Measurements from ENCODE around the gene CCDC138. TPM values are rescaled to one million over a fixed set of nuclear protein-coding genes. Genes with fewer than 3 reads are reported as not detected.

The CCDC138 gene
- polyA plus RNA-seq, 1 donor: 3.7 TPM

DNA sequence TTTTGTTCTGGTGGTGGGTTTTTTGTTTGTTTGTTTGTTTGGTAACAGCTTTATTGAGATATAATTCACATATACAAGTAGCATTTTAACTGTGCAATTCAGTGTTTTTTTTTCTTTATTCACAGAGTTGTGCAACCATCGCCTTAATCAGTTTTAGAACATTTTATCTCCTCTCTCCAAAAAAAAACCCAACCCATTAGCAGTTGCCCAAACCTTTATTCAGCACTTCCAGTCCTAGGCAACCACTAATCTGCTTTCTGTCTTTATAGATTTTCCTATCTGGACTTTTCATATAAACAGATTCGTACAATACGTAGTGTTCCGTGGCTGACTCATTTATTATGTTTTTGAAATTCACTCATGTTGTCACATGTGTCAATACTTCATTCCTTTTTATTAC, 38.7 kb downstream of the CCDC138 start:
- no peak for DNase-seq (ENCODE audit: low read depth)

DNA sequence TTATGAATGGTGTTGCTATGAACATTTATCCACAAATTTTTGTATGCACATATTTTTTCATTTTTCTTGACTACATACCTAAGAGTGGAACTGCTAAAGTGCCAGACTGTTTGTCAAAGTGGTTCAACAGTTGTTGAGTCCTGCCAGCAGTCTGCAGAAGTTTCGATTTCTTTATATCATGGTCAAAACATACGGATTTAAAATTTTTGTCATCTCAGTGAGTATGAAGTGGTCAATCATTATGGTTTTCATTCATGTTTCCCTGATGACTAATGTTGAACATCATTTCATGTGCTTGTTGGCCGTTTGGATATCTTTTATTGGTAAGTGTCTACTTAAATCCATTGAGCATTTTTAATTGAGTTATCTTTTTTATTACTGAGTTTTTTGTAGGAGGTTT, 39.2 kb downstream of the CCDC138 start:
- DNase-seq (ENCODE audit: low read depth): no peak

DNA sequence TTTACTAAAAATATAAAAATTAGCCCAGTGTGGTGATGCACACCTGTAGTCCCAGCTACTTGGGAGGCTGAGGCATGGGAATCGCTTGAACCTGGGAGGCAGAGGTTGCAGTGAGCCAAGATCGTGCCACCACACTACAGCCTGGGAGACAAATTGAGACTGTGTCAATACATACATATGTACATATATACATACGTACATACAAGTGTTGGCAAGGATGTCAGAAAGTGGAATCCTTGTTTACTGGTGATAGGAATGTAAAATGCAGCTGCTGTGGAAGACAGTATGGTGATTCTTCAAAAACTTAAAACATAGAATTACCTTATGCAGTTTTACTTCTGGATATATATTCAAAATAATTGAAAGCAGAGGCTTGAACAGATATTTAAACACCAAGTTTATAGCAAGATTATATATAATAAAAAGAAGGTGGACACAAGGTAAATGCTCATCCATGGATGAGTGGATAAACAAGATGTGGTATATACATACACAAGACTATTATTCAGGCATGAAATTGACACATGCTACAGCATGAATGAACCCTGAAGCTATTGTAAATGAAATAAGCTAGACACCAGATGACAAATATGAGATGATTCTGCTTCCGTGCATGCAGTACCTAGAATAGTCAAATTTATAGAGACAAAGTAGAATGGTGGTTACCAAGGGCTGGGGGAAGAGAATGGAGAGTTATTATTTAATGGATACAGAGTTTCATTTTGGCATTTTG, 43.2 kb downstream of the CCDC138 start:
- DNase-seq (ENCODE audit: low read depth): no peak

DNA sequence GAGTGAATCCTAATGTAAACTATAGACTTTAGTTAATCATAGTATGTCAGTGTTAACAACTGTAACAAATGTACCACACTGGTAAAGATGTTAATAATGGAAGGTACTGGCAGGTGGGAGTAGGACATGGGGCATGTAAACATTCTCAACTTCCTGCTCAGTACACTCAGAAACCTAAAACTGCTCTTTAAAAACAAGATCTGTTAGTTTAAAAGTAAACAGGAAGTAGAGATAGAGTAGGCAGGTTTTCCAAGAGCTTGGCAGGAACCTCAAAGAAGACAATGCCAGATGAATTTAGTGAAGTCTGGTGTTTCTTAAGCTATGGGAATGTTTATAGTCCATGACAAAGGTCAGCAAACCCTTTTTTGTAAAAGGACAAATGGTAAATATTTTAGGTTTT, 46.6 kb downstream of the CCDC138 start:
- no peak for DNase-seq (ENCODE audit: low read depth)

DNA sequence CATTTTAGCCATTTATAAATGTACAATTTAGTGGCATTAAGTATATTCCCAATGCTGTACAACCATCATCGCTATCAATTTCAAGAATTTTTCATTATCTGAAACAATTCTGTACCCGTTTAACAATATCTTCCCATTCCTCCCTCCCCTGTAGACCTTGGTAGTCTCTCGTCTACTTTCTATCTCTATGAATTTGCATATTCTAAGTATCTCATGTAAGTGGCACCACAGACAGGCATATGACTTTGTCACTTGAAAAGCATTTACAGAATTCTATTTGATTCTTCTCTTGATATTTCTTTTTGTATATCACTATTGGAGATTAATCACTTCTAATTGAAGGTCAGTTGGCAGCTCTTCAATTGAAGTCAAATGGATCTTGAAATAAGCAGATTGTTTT, 48.0 kb downstream of the CCDC138 start:
- DNase-seq (ENCODE audit: low read depth): no peak

DNA sequence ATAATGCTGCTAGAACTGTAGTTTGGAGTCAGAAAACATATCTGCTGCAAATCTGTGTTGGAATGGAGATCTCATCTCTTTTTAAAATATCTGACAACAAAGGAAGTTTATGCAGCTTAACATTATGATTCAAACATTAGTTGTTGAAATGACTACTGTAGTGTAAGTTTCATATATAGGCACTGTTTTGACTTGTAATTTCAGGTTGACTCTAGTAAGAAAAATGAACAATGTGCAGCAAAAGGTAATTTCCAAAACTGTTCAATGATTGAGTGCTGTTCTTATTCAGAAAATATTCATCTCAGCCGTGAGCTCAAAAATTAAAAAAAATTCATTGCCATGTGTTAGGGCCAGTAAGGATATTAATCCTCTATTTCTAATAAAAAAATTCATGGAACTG, 48.5 kb downstream of the CCDC138 start:
- DNase-seq (ENCODE audit: low read depth): no peak

DNA sequence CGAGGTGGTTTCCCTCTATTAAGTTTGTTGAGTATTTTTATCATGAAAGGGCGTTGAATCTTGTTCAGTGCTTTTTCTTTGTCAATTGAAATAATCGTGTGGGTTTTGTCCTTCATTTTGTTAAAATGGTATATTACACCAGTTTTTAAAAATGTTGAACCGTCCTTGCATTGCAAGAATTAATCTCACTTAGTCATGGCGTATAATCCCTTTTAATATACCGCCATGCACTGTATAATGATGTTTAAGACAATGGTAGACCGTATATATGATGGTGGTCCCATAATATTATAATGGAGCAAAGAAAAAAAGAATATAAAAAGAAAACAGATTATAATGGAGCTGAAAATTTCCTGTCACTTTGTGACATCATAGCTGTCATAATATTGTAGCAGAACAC, 50.6 kb downstream of the CCDC138 start:
- no peak for DNase-seq (ENCODE audit: low read depth)

DNA sequence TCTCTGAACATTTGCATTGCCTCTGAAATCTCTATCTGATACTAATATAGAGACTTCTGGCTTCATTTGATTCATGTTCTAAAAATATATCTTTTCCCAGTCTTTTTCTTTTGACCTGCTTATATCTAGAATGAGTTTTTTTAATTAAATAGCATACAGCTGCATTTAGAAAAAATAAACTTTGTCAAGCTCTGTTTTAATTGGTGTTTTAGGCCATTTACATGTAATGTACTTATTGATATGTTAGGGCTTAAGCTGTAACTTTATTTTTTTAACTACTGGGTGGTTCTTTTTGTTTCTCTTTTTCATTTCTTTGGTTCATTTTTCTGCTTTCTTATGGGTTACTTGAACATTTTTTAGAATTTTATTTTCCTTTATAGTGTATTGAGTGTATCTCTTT, 54.9 kb downstream of the CCDC138 start:
- DNase-seq (ENCODE audit: low read depth): no peak

DNA sequence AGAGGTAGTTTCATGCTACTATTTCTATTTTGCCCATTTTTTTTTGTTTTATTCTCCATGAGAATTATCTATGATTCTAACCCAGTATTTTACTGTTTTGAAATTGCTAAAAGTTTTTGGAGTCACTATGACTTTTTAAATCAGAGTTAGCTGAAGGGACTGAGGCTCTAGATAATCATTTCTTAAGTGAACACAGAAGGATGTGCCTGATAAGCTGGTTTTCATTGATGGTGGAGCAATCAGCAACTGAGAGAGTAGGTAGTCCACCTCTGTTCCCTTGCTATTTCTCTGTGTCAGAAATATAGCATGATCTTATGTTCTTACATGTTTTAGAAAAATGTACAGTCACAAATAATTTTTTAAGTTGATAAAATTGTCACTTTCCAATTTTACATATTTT, 59.4 kb downstream of the CCDC138 start:
- DNase-seq (ENCODE audit: low read depth): no peak

DNA sequence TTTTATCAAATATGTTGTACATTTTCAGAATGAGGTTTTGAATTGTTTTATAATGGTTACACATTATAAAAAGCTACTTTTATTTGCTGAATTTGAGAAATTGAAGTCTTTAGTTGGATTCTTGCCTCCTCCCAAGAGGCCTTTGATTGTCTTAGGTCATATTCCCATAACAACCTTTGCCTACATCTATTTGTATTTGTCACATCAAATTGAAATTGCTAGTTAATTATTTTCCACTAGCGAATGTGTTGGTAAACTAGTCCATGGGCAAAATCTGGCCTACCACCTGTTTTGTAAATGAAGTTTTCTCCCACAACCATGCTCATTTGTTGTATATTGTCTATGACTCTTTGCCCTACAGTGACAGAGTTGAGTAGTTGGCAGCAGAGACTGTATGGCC, 60.4 kb downstream of the CCDC138 start:
- DNase-seq (ENCODE audit: low read depth): no peak

DNA sequence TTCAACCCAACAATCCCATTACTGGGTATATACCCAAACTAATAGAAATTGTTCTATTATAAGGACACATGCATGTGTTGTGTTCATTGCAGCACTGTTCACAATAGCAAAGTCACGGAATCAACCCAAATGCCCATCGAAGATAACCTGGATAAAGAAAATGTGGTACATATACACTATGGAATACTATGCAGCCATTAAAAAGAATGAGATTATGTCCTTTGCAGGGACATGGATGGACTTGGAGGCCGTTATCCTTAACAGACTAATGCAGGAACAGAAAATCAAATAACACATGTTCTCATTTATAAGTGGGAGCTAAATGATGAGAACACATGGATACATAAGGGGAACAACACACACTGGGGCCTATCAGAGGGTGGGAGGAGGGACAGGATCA, 65.8 kb downstream of the CCDC138 start:
- no peak for DNase-seq (ENCODE audit: low read depth)

DNA sequence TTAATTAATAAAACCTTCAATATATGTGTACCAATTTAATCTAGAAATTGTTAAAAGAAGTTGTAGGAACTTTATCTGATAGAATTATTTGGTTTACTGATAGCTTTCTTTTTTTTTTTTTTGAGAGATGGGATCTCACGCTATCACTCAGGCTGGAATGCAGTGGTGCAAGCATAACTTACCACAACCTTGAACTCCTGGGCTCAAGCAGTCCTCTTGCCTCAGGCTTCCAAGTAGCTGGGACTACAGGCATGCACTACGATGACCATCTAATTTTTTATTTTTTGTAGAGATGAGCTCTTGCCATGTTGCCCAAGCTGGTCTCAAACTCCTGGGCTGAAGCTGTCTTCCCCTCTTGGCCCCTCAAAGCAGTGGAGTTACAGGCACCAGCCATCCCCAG, 66.8 kb downstream of the CCDC138 start:
- DNase-seq (ENCODE audit: low read depth): no peak

DNA sequence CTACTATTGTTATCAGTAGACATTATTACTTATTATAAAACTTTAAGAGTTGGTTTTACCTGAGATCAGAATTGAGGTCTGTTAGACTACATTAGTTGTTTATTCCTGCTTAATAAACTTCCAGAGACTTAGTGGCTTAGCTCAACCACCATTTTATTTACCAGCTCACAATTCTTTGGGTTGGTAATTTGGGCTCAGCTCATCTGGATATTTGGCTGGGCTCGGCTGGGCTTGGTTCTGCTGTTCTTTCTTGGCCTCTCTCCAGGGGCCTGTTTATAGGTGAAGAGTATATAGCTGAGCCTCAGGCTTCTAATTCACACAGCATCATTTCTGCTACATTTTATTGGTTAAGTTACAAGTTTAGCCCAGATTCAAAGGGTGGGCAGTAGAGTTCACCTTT, 67.9 kb downstream of the CCDC138 start:
- no peak for DNase-seq (ENCODE audit: low read depth)

DNA sequence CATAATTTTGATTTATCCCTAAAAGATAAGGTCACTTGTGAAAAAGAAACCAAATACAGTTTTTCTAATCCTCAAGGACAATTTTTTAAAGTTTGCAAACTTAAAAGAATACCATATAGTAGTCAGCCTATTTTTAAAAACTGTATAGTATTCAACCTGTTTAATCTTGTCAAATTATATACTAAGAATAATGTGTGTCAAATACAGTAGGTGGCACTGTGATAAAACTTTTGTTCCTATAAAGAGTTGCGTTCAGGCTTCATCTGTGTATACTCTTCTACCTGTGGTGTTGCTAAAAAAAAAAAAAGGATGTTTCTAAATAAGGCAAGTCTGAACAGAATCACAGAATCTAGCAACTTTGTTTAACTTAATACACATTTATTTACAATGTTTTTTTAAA, 68.6 kb downstream of the CCDC138 start:
- no peak for DNase-seq (ENCODE audit: low read depth)

DNA sequence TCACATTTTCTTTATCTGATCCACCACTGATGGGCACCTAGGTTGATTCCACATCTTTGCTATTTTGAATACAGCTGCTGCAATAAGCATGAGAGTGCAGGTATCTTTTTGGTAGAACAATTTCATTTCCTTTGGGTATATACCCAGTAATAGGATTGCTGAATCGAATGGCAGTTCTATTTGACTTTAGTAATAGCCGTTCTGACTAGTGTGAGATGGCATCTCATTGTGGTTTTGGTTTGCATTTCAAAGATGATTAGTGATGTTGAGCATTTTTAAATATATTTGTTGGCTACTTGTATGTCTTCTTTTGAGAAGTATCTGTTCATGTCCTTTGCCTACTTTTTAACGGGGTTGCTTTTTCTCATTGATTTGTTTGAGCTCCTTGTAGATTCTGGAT, 72.3 kb downstream of the CCDC138 start:
- no peak for DNase-seq (ENCODE audit: low read depth)

DNA sequence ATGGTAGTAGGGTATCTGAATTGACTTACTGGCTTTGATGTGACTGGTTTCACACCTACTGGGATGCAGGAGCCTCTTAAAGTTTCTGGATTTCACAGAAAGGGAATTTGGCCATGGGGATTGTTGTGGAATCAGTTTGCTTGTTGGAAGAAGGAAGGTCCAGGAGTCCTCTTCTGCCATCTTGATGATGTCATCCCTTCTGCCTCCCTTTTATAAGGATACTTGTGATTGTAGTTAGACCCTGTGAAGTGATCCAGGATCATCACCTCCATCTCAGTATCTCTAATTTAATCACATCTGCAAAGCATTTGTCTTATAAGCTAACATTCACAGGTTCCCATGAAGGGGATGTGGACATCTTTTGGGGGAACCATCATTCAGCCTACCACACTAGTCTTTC, 79.5 kb downstream of the CCDC138 start:
- DNase-seq (ENCODE audit: low read depth): no peak

DNA sequence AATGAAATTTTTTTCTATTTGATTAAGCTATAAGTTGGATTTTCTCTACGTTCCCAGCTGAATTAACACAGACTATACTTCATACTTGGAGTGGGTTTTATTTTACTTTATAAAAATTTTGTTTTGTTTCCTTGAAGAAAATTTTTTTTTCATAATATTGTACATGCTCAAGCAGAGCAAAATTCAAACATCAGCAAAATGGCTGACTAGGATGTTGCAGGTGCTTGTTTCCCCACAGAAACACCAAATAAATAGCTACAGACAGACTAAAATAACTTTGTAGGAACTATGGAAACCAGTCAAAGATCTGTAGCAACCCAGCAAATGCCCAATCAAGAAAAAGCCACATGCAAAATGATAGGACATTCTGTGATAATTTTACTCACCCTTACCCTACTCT, 82.3 kb downstream of the CCDC138 start:
- DNase-seq (ENCODE audit: low read depth): no peak

DNA sequence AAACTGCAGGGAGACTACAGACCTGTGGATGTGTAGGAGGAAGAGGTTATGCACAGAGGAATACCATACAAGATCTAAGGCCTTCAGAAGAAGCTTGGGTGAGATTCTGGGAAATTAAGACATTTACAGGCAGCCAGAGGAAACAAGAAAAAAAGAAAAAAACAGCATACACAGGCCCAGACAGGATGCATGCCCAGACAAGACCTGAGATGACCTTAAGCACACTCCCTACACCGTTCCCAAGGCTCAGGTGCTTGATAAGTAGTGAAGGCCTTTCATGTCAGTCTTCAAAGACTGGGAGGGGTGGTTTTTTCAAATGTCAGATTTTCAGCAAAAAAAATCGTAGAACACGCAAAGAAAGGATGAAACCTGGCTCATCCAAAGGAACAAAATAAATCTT, 83.0 kb downstream of the CCDC138 start:
- DNase-seq (ENCODE audit: low read depth): no peak

DNA sequence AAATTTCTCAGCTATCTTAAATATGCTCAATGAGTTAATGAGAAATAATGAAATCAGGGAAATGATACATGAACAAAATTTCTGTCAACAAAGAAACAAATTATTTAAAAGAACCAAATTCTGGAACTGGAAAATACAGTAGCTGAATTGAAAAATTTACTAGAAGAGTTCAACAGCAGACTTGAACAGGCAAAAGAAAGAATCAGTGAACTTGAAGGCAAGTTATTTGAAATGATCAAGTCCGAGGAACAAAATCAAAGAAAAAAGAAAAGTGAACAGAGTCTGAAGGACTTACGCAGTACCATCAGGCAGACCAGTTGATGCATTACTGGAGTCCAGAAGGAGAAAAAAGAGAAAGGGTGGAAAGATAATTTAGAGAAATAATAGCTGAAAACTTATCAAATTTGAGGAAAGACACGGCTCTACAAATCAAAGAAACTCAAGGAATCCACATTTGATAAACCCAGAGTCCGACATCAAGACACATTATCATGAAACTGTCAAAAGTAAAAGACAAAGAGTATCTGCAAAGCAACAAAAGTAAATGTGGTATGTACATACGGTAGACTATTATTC, 83.6 kb downstream of the CCDC138 start:
- DNase-seq (ENCODE audit: low read depth): no peak

DNA sequence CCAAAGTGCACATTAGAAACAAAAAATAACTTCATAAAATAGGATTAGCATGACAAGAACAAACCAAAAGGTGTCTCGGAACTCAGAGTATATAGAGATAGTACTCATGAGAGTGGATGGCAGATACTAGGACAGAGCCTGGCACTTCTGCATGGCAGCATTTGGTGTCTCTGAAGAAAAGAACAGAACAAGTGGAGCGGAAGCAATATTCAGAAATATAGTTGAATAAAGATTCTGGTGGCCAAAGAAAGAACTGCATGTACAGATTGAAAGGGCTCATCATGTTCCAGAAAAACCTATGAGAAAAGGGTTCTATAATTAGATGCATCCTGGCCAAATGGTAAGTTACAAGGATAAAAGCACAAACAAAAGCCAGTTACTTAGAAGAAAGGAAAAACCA, 90.9 kb downstream of the CCDC138 start:
- DNase-seq (ENCODE audit: low read depth): no peak

DNA sequence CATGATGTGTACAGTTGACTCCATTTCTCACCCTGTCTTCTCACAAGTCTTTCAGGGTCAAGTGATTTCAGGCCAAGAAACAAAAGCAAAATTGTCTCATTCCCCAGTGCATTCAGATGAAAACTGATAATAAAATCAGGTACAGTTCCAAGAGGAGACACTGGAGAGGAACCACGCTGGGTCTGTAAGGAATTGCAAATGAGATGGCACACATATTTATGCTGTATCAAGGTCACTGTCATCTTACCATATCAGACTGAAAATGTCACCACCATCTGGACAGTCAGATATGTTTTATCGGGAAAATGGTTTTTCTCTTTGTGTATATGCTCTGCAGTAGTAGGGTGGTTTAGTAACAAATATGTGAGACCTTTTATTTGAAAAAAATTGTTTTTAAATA, 91.7 kb downstream of the CCDC138 start:
- no peak for DNase-seq (ENCODE audit: low read depth)

DNA sequence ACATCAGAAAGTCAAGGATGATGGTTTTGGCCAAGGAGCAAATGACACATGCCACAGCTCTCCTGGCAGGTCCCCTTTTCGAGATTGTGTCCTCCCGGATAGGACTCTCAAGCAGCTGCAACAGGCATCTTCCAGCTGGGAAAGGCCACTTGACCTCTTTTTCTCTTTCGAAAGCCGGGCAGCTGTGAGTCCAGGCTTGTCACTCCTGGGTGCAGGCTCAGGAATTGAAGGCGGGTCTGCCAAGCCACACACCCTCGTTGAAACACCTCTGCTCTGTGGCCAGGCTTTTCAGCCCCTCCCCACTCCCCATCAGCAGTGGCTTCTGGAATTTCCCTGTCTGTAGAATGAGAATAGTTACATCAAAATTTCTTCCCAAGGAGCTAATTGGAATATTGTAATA, 98.0 kb downstream of the CCDC138 start:
- no peak for DNase-seq (ENCODE audit: low read depth)

DNA sequence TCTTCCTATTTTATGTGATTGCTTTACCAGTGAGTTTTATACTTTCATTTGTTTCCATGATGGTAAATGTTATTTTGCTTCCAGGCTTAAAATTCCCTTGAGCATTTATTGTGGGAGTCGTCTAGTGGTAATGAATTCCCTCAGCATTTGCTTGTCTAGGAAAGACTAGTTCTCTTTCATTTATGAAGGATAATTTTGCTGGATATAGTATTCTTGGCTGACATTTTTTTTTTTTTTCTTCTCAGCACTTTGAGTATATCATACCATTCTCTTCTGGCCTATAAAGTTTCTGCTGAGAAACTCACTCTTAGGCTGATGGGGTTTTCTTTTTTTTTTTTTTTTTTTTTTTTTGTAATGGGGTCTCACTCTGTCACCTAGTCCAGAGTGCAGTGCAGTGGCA, 103.3 kb downstream of the CCDC138 start:
- DNase-seq (ENCODE audit: low read depth): no peak

DNA sequence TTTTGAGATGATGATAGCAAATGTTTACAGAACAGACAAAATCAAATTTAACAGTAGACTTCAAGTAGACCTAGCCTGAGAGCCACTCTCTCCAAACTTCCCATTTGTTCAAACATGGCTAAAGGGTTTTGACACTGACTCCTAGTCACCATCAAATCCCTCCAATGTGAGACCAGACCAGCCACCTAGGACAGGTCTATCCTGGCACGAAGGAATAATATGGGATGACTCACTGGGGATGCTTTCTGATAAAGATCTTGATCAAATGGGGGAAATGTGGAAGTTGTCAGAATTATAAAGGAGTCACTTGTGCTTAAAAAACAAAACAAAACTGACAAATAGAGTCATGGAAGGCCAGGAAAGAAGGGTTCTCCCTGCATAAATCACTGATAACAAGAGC, 106.7 kb downstream of the CCDC138 start:
- DNase-seq (ENCODE audit: low read depth): no peak
